GM06990 (cell line): ENCODE data around the gene OR5L1.

ENCODE experiments used
- DNase-seq: peaks from one replicate; pipeline ENCODE4 v3.0.0-alpha.2; 2011; ENCODE audit not compliant: insufficient read length; ENCODE audit errors: extremely low read depth
- H3K27me3 ChIP-seq: replicated peaks from 2 replicates; pipeline ENCODE4 v1.6.0; 2011; ENCODE audit warnings: low read length; ENCODE audit not compliant: control insufficient read depth, insufficient read depth
- H3K36me3 ChIP-seq: 2 replicates; pipeline ENCODE4 v1.5.1; 2011; ENCODE audit warnings: low read length; ENCODE audit not compliant: control insufficient read depth, insufficient read depth
- H3K4me3 ChIP-seq: replicated peaks from 2 replicates; pipeline ENCODE4 v1.5.1; 2011; ENCODE audit warnings: low read depth, mild to moderate bottlenecking, control low read depth, low read length
- CTCF ChIP-seq: IDR thresholded peaks from 2 replicates; pipeline ENCODE4 v1.5.1; 2011; ENCODE audit warnings: low read length, control low read depth, mild to moderate bottlenecking, inconsistent platforms; ENCODE audit not compliant: insufficient read depth, poor library complexity, severe bottlenecking

OR5L1 gene

DNA sequence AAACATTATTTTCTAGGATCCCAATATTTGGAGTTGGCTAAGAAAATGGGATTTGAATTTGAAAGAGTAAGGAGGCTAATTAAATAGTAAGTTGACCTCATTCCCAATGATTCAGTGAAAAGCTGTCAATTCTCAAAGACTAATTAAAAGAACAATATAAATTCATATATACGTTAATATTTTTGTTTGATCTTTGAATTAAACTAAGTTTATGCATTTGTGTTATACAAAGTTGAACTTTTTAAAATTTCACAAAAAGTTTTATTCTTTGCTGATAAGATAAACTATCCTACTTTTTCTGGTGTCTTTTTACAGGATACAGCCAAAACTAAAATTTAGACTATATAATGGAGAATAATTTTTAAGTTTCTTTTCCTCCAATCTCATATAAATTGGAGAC, at the start of gene OR5L1:
OR5L1 (plus strand) TSS at position 301 of the 400 bp plus-strand sequence. CDS start 100 bp downstream, outside the sequence.
- Histone ChIP-seq H3K27me3 (no peaks in the 10 kb centered on the region), H3K36me3 (no peaks in the 10 kb centered on the region), H3K4me3 (no peak within 1 kb of the TSS)
- DNase-seq = no peak
- no peak for TF ChIP-seq CTCF

GRCh38 chr11:55773138-55773537, 38.0 kb upstream of the OR5L1 start, which contains the start of gene OR5D13:
Gene OR5D13, plus strand, starts transcription at chr11:55773438. Its CDS starts 0 bp downstream, at chr11:55773438.
- Histone ChIP-seq H3K4me3 (no peak within 1 kb of the TSS), H3K27me3 (no peaks in the 10 kb centered on the region), H3K36me3 (no peaks in the 10 kb centered on the region)
- no peak for DNase-seq
- no peak for TF ChIP-seq CTCF

DNA sequence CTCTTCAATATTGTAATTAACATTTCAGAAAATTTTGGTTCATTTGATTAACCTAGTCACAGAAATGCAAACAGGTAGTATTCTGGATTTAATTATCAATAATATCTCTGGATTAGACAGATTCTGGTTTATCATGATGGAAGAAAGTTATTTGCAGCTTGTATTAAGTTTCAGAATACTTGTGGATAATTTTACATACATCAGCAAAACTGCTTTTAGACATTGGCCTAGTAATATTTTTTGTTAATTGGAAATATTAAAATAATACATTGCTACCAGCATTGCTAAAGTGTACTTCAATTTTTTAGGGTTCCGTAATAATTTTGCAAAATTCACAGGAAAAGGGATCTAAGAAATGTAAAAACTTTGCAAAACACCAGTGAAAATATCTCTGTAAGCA, 19.6 kb upstream of the OR5L1 start:
- Histone ChIP-seq H3K36me3 (no peaks in the 10 kb centered on the region), H3K27me3 (no peaks in the 10 kb centered on the region), H3K4me3 (no peak overlapping the region)
- TF ChIP-seq CTCF = no peak
- DNase-seq = no peak

GRCh38 chr11:55793321-55793720, 17.8 kb upstream of the OR5L1 start:
- Histone ChIP-seq H3K4me3 (no peak overlapping the region), H3K27me3 (no peaks in the 10 kb centered on the region), H3K36me3 (no peaks in the 10 kb centered on the region)
- no peak for TF ChIP-seq CTCF
- no peak for DNase-seq

GRCh38 chr11:55795256-55795655, 15.9 kb upstream of the OR5L1 start, which contains the start of gene OR5D14:
Gene OR5D14, plus strand, starts transcription at chr11:55795556. Its CDS starts 0 bp downstream, at chr11:55795556.
- Histone ChIP-seq H3K27me3 (no peaks in the 10 kb centered on the region), H3K36me3 (no peaks in the 10 kb centered on the region), H3K4me3 (no peak within 1 kb of the TSS)
- no peak for TF ChIP-seq CTCF
- no peak for DNase-seq

DNA sequence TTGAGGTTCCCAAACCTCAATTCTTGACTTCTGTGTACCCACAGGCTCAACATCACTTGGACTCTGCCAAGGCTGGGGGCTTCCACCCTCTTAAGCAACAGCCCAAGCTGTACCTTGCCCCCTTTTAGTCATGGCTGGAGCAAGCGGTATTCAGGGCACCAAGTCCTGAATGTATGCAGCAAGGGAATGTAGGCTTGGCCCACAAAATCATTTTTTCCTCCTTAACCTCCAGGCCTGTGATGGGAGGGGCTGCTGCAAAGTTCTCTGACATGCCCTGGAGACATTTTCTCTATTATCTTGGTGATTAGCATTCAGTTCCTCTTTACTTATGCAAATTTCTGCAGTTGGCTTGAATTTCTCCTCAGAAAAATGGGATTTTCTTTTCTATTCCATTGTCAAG, 4.9 kb upstream of the OR5L1 start:
- no peak for DNase-seq
- H3K36me3 ChIP-seq = no peaks in the 10 kb centered on the region
- no peak overlapping the region for H3K4me3 ChIP-seq
- TF ChIP-seq CTCF = no peak
- H3K27me3 ChIP-seq = no peaks in the 10 kb centered on the region
